Esophagus muscularis mucosa (tissue), 4 donors: ENCODE results near the gene BST1.

Source experiments
- EP300 ChIP-seq: sonication (generic); formaldehyde crosslinking; IDR thresholded peaks from one replicate; pipeline ENCODE4 v1.6.1; 2017; ENCODE audit warnings: antibody characterized with exemption
- POLR2A ChIP-seq: fragments of 450-650 bp; IDR thresholded peaks from one replicate; pipeline ENCODE4 v1.6.1; 2017; ENCODE audit warnings: antibody characterized with exemption, moderate library complexity, mild to moderate bottlenecking, low read depth
- POLR2AphosphoS5 ChIP-seq, 2 donors: sonication (generic); formaldehyde crosslinking; IDR thresholded peaks; one replicate each; pipeline ENCODE4 v1.6.1; 2017; ENCODE audit warnings: antibody characterized with exemption in 2 of 2
- TF ChIP-seq, protein P1 (sequence below), 3 experiments: fragments of 200-600 bp in 2 of 3; fragments of 450-650 bp in 1 of 3; sonication (generic) in 2 of 3; IDR thresholded peaks; one replicate each; pipeline ENCODE4 v1.5.1; 2017 to 2019; ENCODE audit warnings: antibody characterized with exemption in 3 of 3, mild to moderate bottlenecking in 2 of 3, moderate library complexity in 1 of 3

DNA sequence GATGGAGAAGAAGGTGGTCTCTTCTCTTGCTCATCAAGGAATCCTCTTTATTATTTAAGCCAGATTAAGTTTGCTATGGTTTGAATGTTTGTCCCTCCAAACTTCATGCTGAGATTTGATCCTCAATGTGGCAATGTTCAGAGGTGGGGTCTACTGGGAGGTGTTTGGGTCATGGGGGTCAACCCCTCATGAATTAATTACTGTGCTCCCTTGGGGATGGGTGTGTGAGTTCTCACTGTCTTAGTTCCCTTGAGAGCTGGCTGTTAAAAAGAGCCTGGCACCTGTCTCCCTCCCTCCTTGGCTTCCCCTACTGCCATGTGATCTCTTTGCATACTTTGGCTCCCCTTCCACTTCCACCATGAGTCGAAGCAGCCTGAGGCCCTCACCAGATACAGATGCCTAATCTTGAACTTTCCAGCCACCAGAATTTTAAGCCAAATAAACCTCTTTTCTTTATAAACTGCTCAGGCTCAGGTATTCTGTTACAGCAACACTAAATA lies 39.3 kb downstream of the BST1 start:
- TF ChIP-seq, protein P1, sequence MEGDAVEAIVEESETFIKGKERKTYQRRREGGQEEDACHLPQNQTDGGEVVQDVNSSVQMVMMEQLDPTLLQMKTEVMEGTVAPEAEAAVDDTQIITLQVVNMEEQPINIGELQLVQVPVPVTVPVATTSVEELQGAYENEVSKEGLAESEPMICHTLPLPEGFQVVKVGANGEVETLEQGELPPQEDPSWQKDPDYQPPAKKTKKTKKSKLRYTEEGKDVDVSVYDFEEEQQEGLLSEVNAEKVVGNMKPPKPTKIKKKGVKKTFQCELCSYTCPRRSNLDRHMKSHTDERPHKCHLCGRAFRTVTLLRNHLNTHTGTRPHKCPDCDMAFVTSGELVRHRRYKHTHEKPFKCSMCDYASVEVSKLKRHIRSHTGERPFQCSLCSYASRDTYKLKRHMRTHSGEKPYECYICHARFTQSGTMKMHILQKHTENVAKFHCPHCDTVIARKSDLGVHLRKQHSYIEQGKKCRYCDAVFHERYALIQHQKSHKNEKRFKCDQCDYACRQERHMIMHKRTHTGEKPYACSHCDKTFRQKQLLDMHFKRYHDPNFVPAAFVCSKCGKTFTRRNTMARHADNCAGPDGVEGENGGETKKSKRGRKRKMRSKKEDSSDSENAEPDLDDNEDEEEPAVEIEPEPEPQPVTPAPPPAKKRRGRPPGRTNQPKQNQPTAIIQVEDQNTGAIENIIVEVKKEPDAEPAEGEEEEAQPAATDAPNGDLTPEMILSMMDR (IDR thresholded peaks at IDR 0.05): no peak
- TF ChIP-seq POLR2A: no peak
- TF ChIP-seq EP300: no peak
- no peak for TF ChIP-seq POLR2AphosphoS5 (IDR thresholded peaks at IDR 0.05)
